ENCODE measurements around the gene TMEM63B. TPM values are rescaled to one million over a fixed set of nuclear protein-coding genes. Genes with fewer than 3 reads are reported as not detected.
"Not testable (repeated sequence)": the region's sequence is repeated elsewhere in the genome, so short reads cannot be mapped to it uniquely, and the experiment has no call there.

TMEM63B gene
- total RNA-seq, 4 donors from 2014 or later, result 21.6 to 41.7 (median 29.3) TPM

- 82 to 92% methylated on average over 2 of the region's 2 CpGs for WGBS, 2 donors
Observed at GRCh38 chr6:44085219-44085618, 42.1 kb upstream of the TMEM63B start.

DNA sequence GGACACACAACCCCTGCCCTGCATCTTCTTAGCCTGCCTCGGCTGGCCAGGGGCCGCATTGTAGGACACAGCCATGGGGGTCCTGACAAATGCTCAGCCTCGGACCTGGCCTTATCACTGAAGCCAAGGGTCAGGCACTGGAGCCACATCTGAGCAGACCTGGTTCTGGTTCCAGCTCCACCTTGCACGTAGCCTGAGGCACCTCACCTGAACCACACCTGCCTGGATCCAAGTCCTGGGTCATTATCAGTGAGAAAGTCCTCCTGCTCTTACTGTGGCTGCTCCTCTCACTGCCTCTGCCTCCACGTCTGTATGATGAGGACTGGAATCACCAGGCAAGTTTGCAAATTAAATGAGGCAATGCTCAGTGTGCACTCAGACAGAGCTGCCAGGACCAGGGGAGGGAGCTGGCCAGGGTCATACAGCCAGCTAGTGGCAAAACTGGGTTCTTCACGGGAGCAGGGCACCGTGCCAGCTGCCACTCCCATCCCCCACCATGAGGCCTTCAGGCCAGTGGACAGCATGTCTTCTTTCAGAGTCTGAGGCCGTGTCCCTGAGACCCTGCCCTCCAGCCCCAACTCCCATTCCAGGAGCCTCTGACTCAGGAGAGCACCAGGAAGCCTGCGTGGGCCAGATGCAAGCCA, 40.3 kb upstream of the TMEM63B start:
- intact Hi-C loops (cut with DNase I), result no loop called here
- Histone ChIP-seq H3K9me3 (no peaks in the 10 kb centered on the region), H3K27ac (no peak overlapping the region), H3K4me1 (peaks cover 0 to 9% of the 10 kb centered on the region in 2 donors), H3K36me3 (no peaks in the 10 kb centered on the region), H3K27me3 (no peaks in the 10 kb centered on the region), H3K4me3 (replicated peaks in 1 of 3) (no peak overlapping the region)
- TF ChIP-seq POLR2A (IDR thresholded peaks at IDR 0.05) (no peak), CTCF (IDR thresholded peaks at IDR 0.05) (peak in 2 of 6 experiments; percentile 9 to 23)
- 55 to 71% methylated on average over 4 to 9 of the region's 9 CpGs for WGBS, 2 donors
- peak; percentile 92 for DNase-seq

More at GRCh38 chr6:44085219-44085618, 42.1 kb upstream of the TMEM63B start:
- Histone ChIP-seq H3K27ac (no peak overlapping the region), H3K27me3 (no peaks in the 10 kb centered on the region), H3K4me1 (peaks cover 0 to 9% of the 10 kb centered on the region in 2 donors), H3K36me3 (no peaks in the 10 kb centered on the region), H3K9me3 (no peaks in the 10 kb centered on the region), H3K4me3 (replicated peaks in 1 of 3) (no peak overlapping the region)
- TF ChIP-seq POLR2A (IDR thresholded peaks at IDR 0.05), result no peak
- no peak for TF ChIP-seq CTCF (IDR thresholded peaks at IDR 0.05)
- DNase-seq, result no peak
- intact Hi-C loops (cut with DNase I), result no loop called here

- no peaks in the 10 kb centered on the region for H3K36me3 ChIP-seq
Observed at GRCh38 chr6:44087623-44088022, 39.7 kb upstream of the TMEM63B start.

DNA sequence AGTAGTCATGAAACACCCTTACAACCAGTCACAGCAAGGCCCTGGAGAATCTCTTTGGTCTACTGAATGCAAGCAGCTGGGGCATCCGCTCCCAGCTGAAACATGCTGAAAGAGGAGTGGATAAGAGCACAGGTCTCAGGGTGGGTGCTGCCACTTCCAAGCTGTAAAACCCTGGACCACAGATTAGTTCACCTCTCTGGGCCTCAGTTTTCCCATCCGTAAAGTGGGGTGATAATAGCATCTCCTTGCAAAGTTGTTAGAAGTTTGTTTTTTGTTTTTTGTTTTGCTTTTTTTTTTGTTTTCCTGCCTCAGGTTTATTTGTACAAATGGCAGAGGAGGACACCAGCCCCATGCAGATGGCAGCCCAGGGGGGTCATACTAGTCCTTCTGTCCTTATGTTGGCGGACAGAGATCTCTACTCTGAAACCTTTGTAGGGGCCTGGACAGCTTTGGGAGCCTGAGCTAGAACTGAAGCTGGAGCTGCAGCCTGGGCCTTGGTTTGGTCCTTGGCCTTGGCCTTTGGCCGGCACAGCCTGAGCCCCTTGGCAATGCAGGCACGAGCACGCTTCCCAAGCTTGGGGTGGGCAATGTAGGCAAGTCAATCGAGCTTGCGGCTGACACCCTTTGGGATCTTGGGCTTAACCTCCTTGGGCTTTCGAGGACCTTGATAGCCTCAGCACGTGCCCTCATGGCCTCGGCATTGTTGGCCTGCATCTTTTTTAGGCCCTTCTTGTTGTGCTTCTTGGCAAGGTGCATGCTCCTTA, 38.3 kb upstream of the TMEM63B start:
- no peak overlapping the region for H3K27ac ChIP-seq
- TF ChIP-seq POLR2A (IDR thresholded peaks at IDR 0.05) (no peak), CTCF (IDR thresholded peaks at IDR 0.05) (no peak)
- H3K27me3 ChIP-seq, result no peaks in the 10 kb centered on the region
- no peak for DNase-seq
- H3K9me3 ChIP-seq, result no peaks in the 10 kb centered on the region
- H3K4me1 ChIP-seq, result peaks cover 0 to 9% of the 10 kb centered on the region in 2 donors
- 94 to 96% methylated on average over 11 of the region's 11 CpGs for WGBS, 2 donors
- no peak overlapping the region for H3K4me3 ChIP-seq (replicated peaks in 1 of 3)
- intact Hi-C loops (cut with DNase I), result no loop called here
- no peaks in the 10 kb centered on the region for H3K36me3 ChIP-seq

More at GRCh38 chr6:44087623-44088022, 39.7 kb upstream of the TMEM63B start:
- TF ChIP-seq CTCF (IDR thresholded peaks at IDR 0.05) (no peak), POLR2A (IDR thresholded peaks at IDR 0.05) (no peak)
- H3K27ac ChIP-seq, result no peak overlapping the region
- WGBS, 2 donors, result 85 to 100% methylated on average over 1 to 2 of the region's 2 CpGs
- DNase-seq, result no peak
- H3K27me3 ChIP-seq, result no peaks in the 10 kb centered on the region
- peaks cover 0 to 9% of the 10 kb centered on the region in 2 donors for H3K4me1 ChIP-seq
- no peaks in the 10 kb centered on the region for H3K9me3 ChIP-seq
- no peak overlapping the region for H3K4me3 ChIP-seq (replicated peaks in 1 of 3)
- intact Hi-C loops (cut with DNase I), result no loop called here

DNA sequence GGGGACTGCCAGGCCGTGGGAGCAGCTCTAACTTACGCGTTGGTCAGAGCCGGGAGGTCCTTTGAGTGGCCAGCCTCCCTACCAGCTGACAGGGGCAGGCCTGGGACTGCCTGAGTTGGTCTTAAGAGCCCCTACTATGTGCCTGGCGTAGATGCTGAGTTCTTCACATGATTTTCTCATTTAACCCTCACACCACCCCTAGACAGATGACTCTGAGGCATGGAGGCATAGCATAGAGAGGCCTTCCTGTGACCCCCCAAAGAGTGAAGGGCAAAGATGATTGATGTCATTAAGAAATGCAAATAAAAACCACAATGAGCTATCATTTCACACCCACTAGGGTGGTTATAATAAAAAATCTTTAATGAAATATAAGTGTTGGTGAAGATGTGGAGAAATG, 36.9 kb upstream of the TMEM63B start:
- no peak for DNase-seq
- TF ChIP-seq POLR2A (IDR thresholded peaks at IDR 0.05) (no peak), CTCF (IDR thresholded peaks at IDR 0.05) (no peak)
- H3K27me3 ChIP-seq, result no peaks in the 10 kb centered on the region
- intact Hi-C loops (cut with DNase I), result loop anchor here (10.0 kb wide), 1 partner anchor 144 kb away; no protein-coding TSS in a partner anchor
- no peak overlapping the region for H3K4me3 ChIP-seq (replicated peaks in 1 of 3)
- no peaks in the 10 kb centered on the region for H3K9me3 ChIP-seq
- H3K27ac ChIP-seq, result no peak overlapping the region
- no peaks in the 10 kb centered on the region for H3K36me3 ChIP-seq
- H3K4me1 ChIP-seq, result peaks cover 0 to 9% of the 10 kb centered on the region in 2 donors
- WGBS, 2 donors, result 89 to 94% methylated on average over 5 of the region's 5 CpGs

DNA sequence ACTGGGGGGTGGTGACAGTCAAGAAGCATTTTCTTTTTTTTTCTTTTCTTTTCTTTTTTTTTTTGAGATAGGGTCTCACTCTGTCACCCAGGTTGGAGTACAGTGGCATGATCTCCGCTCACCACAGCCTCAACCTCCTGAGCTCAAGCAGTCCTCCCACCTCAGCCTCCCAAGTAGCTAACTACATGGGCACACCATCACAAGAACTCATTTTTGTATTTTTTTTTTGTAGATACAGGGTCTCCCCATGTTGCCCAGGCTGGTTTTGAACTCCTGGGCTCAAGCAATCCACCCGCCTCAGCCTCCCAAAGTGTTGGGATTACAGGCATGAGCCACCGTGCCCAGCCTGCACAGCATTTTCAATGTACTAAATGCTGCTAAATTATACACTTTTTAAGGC, 36.0 kb upstream of the TMEM63B start:
- H3K9me3 ChIP-seq; H3K4me1 ChIP-seq; H3K27ac ChIP-seq; H3K36me3 ChIP-seq; H3K4me3 ChIP-seq (replicated peaks in 1 of 3); H3K27me3 ChIP-seq; DNase-seq: not testable (repeated sequence)
- 93 to 98% methylated on average over 3 of the region's 3 CpGs for WGBS, 2 donors
- intact Hi-C loops (cut with DNase I), result loop anchor here (10.0 kb wide), 1 partner anchor 143 kb away; no protein-coding TSS in a partner anchor

Measured in thyroid gland (tissue), 4 donors.